Tibial nerve (tissue), 4 donors: ENCODE results near the gene CSF1.

Experiments
- CTCF ChIP-seq, 5 experiments: fragments of 200-600 bp in 3 of 5; fragments of 450-650 bp in 2 of 5; sonication (generic) in 3 of 5; IDR thresholded peaks; one replicate each; pipeline ENCODE4 v1.5.1; 2016 to 2019; ENCODE audit warnings: antibody characterized with exemption in 5 of 5, mild to moderate bottlenecking in 3 of 5, moderate library complexity in 2 of 5
- EP300 ChIP-seq, 2 donors: sonication (generic); formaldehyde crosslinking; IDR thresholded peaks; one replicate each; pipeline ENCODE4 v1.6.1; 2017; ENCODE audit warnings: antibody characterized with exemption in 2 of 2, mild to moderate bottlenecking in 1 of 2
- POLR2A ChIP-seq, 2 donors: fragments of 450-650 bp; IDR thresholded peaks; one replicate each; pipeline ENCODE4 v1.6.1; 2017; ENCODE audit warnings: antibody characterized with exemption in 2 of 2, mild to moderate bottlenecking in 2 of 2, moderate library complexity in 2 of 2

GRCh38 chr1:109917768-109918606 is 7.3 kb downstream of the CSF1 start:
- TF ChIP-seq CTCF (IDR thresholded peaks at IDR 0.05) (no peak), EP300 (IDR thresholded peaks at IDR 0.05) (no peak), POLR2A (IDR thresholded peaks at IDR 0.05) (no peak)
